ENCODE results near the gene MYO3A. TPM values are rescaled to one million over a fixed set of nuclear protein-coding genes. Genes with fewer than 3 reads are reported as not detected.

MYO3A gene
- total RNA-seq, 3 donors from 2014 or later: 0.29 to 0.33 TPM; not detected in 1

- Histone ChIP-seq H3K4me3 (no peak overlapping the region), H3K27ac (no peak overlapping the region), H3K4me1 (no peaks in the 10 kb centered on the region), H3K36me3 (no peaks in the 10 kb centered on the region), H3K27me3 (no peaks in the 10 kb centered on the region), H3K9me3 (peaks cover 0 to under 1% of the 10 kb centered on the region in 2 donors)
- DNase-seq (ENCODE audit: low spot score in 2 of 2): no peak
- intact Hi-C loops (cut with DNase I; ENCODE audit: low total_unique reads): no loop called here
- TF ChIP-seq POLR2AphosphoS5 (IDR thresholded peaks at IDR 0.05) (no peak), POLR2A (IDR thresholded peaks at IDR 0.05) (no peak)
- TF ChIP-seq, protein P1, sequence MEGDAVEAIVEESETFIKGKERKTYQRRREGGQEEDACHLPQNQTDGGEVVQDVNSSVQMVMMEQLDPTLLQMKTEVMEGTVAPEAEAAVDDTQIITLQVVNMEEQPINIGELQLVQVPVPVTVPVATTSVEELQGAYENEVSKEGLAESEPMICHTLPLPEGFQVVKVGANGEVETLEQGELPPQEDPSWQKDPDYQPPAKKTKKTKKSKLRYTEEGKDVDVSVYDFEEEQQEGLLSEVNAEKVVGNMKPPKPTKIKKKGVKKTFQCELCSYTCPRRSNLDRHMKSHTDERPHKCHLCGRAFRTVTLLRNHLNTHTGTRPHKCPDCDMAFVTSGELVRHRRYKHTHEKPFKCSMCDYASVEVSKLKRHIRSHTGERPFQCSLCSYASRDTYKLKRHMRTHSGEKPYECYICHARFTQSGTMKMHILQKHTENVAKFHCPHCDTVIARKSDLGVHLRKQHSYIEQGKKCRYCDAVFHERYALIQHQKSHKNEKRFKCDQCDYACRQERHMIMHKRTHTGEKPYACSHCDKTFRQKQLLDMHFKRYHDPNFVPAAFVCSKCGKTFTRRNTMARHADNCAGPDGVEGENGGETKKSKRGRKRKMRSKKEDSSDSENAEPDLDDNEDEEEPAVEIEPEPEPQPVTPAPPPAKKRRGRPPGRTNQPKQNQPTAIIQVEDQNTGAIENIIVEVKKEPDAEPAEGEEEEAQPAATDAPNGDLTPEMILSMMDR (IDR thresholded peaks at IDR 0.05): no peak
Measured at GRCh38 chr10:26194275-26194674, 260.2 kb downstream of the MYO3A start.

GRCh38 chr10:26197248-26197647 lies 263.2 kb downstream of the MYO3A start:
- Histone ChIP-seq H3K9me3 (no peaks in the 10 kb centered on the region), H3K4me3 (no peak overlapping the region), H3K27me3 (no peaks in the 10 kb centered on the region), H3K4me1 (no peaks in the 10 kb centered on the region), H3K27ac (no peak overlapping the region), H3K36me3 (no peaks in the 10 kb centered on the region)
- no peak for DNase-seq (ENCODE audit: low spot score in 2 of 2)
- TF ChIP-seq POLR2AphosphoS5 (IDR thresholded peaks at IDR 0.05) (no peak), POLR2A (IDR thresholded peaks at IDR 0.05) (no peak)
- TF ChIP-seq, protein P1 (IDR thresholded peaks at IDR 0.05): no peak
- intact Hi-C loops (cut with DNase I; ENCODE audit: low total_unique reads): no loop called here

GRCh38 chr10:26198119-26198518 lies 264.1 kb downstream of the MYO3A start:
- Histone ChIP-seq H3K4me1 (no peaks in the 10 kb centered on the region), H3K9me3 (no peaks in the 10 kb centered on the region), H3K36me3 (no peaks in the 10 kb centered on the region), H3K27ac (no peak overlapping the region), H3K4me3 (no peak overlapping the region), H3K27me3 (no peaks in the 10 kb centered on the region)
- intact Hi-C loops (cut with DNase I; ENCODE audit: low total_unique reads): no loop called here
- no peak for TF ChIP-seq POLR2AphosphoS5 (IDR thresholded peaks at IDR 0.05)
- TF ChIP-seq, protein P1 (IDR thresholded peaks at IDR 0.05): no peak
- TF ChIP-seq POLR2A (IDR thresholded peaks at IDR 0.05): no peak
- no peak for DNase-seq (ENCODE audit: low spot score in 2 of 2)

DNA sequence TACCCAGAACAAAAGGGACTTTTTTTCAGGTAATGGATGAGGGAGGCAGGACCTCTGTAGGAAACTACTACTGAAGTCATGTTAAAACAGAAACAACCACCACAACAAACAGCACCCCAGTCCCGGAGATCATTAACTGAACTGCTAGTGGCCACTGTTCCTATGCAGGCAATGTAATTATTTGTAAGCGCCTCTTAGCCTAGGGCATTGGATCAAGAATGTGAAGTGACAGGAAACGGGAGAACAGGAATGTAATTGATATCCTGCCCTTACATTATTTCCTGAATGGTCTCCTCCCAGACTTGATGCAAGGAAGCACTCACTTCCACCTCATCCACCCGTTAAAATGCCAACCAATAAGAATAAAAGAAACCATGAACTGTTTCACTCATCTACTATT lies 265.8 kb downstream of the MYO3A start:
- intact Hi-C loops (cut with DNase I; ENCODE audit: low total_unique reads): no loop called here
- H3K36me3 ChIP-seq: no peaks in the 10 kb centered on the region
- no peaks in the 10 kb centered on the region for H3K27me3 ChIP-seq
- TF ChIP-seq POLR2A (IDR thresholded peaks at IDR 0.05) (no peak), POLR2AphosphoS5 (IDR thresholded peaks at IDR 0.05) (no peak)
- TF ChIP-seq, protein P1 (IDR thresholded peaks at IDR 0.05): no peak
- no peaks in the 10 kb centered on the region for H3K4me1 ChIP-seq
- no peak overlapping the region for H3K4me3 ChIP-seq
- H3K27ac ChIP-seq: no peak overlapping the region
- DNase-seq (ENCODE audit: low spot score in 2 of 2): no peak
- H3K9me3 ChIP-seq: no peaks in the 10 kb centered on the region

- TF ChIP-seq POLR2A (IDR thresholded peaks at IDR 0.05): no peak
- TF ChIP-seq, protein P1 (IDR thresholded peaks at IDR 0.05): no peak
- TF ChIP-seq POLR2AphosphoS5 (IDR thresholded peaks at IDR 0.05): no peak
- intact Hi-C loops (cut with DNase I; ENCODE audit: low total_unique reads): no loop called here
- no peaks in the 10 kb centered on the region for H3K36me3 ChIP-seq
- H3K4me1 ChIP-seq: no peaks in the 10 kb centered on the region
- no peak overlapping the region for H3K4me3 ChIP-seq
- no peaks in the 10 kb centered on the region for H3K9me3 ChIP-seq
- DNase-seq (ENCODE audit: low spot score in 2 of 2): no peak
- H3K27ac ChIP-seq: no peak overlapping the region
- no peaks in the 10 kb centered on the region for H3K27me3 ChIP-seq
Measured at GRCh38 chr10:26205223-26205622, 271.2 kb downstream of the MYO3A start.

All from breast epithelium (tissue), 4 donors.